ENCODE results near the gene GATAD2B.

The GATAD2B gene

GRCh38 chr1:153926405-153926804 lies 3.6 kb upstream of the GATAD2B start:
- H3K4me2 ChIP-seq = no peak overlapping the region
- no peaks in the 10 kb centered on the region for H3K36me3 ChIP-seq (ENCODE audit: insufficient read depth)
- H3K79me2 ChIP-seq (ENCODE audit: insufficient read depth, low read depth) = peaks cover 19% of the 10 kb centered on the region
- H3K9ac ChIP-seq = no peak overlapping the region
- no peak overlapping the region for H3K27ac ChIP-seq
- no peaks in the 10 kb centered on the region for H3K27me3 ChIP-seq (ENCODE audit: insufficient read depth, low read depth)
- H3K4me3 ChIP-seq (IDR thresholded peaks at IDR 0.05; ENCODE audit: insufficient read depth, low read depth, low read length) = no peak overlapping the region
- no peak for TF ChIP-seq CTCF (conservative IDR thresholded peaks at IDR 0.05; ENCODE audit: low read depth, low read length)
- H2AFZ ChIP-seq (ENCODE audit: low read depth) = no peak overlapping the region
- H4K20me1 ChIP-seq (ENCODE audit: insufficient read depth) = no peaks in the 10 kb centered on the region
- H3K4me1 ChIP-seq (ENCODE audit: low read depth, poor library complexity, severe bottlenecking) = peaks cover 9% of the 10 kb centered on the region

- H2AFZ ChIP-seq (ENCODE audit: low read depth) = peak overlapping the region; percentile 51
- no peak for TF ChIP-seq CTCF (conservative IDR thresholded peaks at IDR 0.05; ENCODE audit: low read depth, low read length)
Measured at GRCh38 chr1:153922076-153922971, 448 bp downstream of the GATAD2B start.

GRCh38 chr1:153921803-153922075 lies 1.0 kb downstream of the GATAD2B start:
- peak overlapping the region; percentile 61 for H3K4me2 ChIP-seq
- H3K4me1 ChIP-seq (ENCODE audit: low read depth, poor library complexity, severe bottlenecking) = peaks cover 47% of the 10 kb centered on the region
- peak overlapping the region; percentile 76 for H3K9ac ChIP-seq
- H4K20me1 ChIP-seq (ENCODE audit: insufficient read depth) = peaks cover 38% of the 10 kb centered on the region
- H3K36me3 ChIP-seq (ENCODE audit: insufficient read depth) = no peaks in the 10 kb centered on the region
- peak overlapping the region; percentile 63 for H3K27ac ChIP-seq
- H2AFZ ChIP-seq (ENCODE audit: low read depth) = peak overlapping the region; percentile 51
- H3K27me3 ChIP-seq (ENCODE audit: insufficient read depth, low read depth) = no peaks in the 10 kb centered on the region
- TF ChIP-seq CTCF (conservative IDR thresholded peaks at IDR 0.05; ENCODE audit: low read depth, low read length) = no peak
- H3K79me2 ChIP-seq (ENCODE audit: insufficient read depth, low read depth) = peaks cover 66% of the 10 kb centered on the region
- peak overlapping the region; percentile 100 for H3K4me3 ChIP-seq (IDR thresholded peaks at IDR 0.05; ENCODE audit: insufficient read depth, low read depth, low read length)

More at GRCh38 chr1:153922076-153922971, 448 bp downstream of the GATAD2B start:
- H3K4me2 ChIP-seq = peak overlapping the region; percentile 61
- peak overlapping the region; percentile 100 for H3K4me3 ChIP-seq (IDR thresholded peaks at IDR 0.05; ENCODE audit: insufficient read depth, low read depth, low read length)
- peak overlapping the region; percentile 63 for H3K27ac ChIP-seq
- peaks cover 60% of the 10 kb centered on the region for H3K79me2 ChIP-seq (ENCODE audit: insufficient read depth, low read depth)
- no peaks in the 10 kb centered on the region for H3K36me3 ChIP-seq (ENCODE audit: insufficient read depth)
- H4K20me1 ChIP-seq (ENCODE audit: insufficient read depth) = peaks cover 38% of the 10 kb centered on the region
- peaks cover 47% of the 10 kb centered on the region for H3K4me1 ChIP-seq (ENCODE audit: low read depth, poor library complexity, severe bottlenecking)
- peak overlapping the region; percentile 76 for H3K9ac ChIP-seq
- H3K27me3 ChIP-seq (ENCODE audit: insufficient read depth, low read depth) = no peaks in the 10 kb centered on the region

- no peak for TF ChIP-seq CTCF (conservative IDR thresholded peaks at IDR 0.05; ENCODE audit: low read depth, low read length)
- peaks cover 43% of the 10 kb centered on the region for H4K20me1 ChIP-seq (ENCODE audit: insufficient read depth)
- H3K27me3 ChIP-seq (ENCODE audit: insufficient read depth, low read depth) = no peaks in the 10 kb centered on the region
- peak overlapping the region; percentile 100 for H3K4me3 ChIP-seq (IDR thresholded peaks at IDR 0.05; ENCODE audit: insufficient read depth, low read depth, low read length)
- H3K4me1 ChIP-seq (ENCODE audit: low read depth, poor library complexity, severe bottlenecking) = peaks cover 49% of the 10 kb centered on the region
- peak overlapping the region; percentile 76; the same call in 1 of the 2 replicates for H3K9ac ChIP-seq
- peak overlapping the region; percentile 63; the same call in 1 of the 2 replicates for H3K27ac ChIP-seq
- H3K36me3 ChIP-seq (ENCODE audit: insufficient read depth) = no peaks in the 10 kb centered on the region
- peak overlapping the region; percentile 51; the same call in 1 of the 2 replicates for H2AFZ ChIP-seq (ENCODE audit: low read depth)
- peak overlapping the region; percentile 61 for H3K4me2 ChIP-seq
- peaks cover 71% of the 10 kb centered on the region for H3K79me2 ChIP-seq (ENCODE audit: insufficient read depth, low read depth)
Measured at GRCh38 chr1:153921080-153921802, 1.5 kb downstream of the GATAD2B start.
